Testis (tissue), 2 donors: ENCODE data around the gene DNAJC22.

ENCODE experiments used
- POLR2A ChIP-seq: fragments of 450-650 bp; IDR thresholded peaks from one replicate; pipeline ENCODE4 v1.6.1; 2017; ENCODE audit warnings: antibody characterized with exemption, mild to moderate bottlenecking, moderate library complexity
- TF ChIP-seq, protein P1 (sequence below), 3 experiments: fragments of 450-650 bp in 2 of 3; fragments of 200-600 bp in 1 of 3; sonication (generic) in 1 of 3; IDR thresholded peaks; one replicate each; pipeline ENCODE4 v1.5.1; 2016 to 2019; ENCODE audit warnings: antibody characterized with exemption in 3 of 3, mild to moderate bottlenecking in 2 of 3, moderate library complexity in 1 of 3

DNA sequence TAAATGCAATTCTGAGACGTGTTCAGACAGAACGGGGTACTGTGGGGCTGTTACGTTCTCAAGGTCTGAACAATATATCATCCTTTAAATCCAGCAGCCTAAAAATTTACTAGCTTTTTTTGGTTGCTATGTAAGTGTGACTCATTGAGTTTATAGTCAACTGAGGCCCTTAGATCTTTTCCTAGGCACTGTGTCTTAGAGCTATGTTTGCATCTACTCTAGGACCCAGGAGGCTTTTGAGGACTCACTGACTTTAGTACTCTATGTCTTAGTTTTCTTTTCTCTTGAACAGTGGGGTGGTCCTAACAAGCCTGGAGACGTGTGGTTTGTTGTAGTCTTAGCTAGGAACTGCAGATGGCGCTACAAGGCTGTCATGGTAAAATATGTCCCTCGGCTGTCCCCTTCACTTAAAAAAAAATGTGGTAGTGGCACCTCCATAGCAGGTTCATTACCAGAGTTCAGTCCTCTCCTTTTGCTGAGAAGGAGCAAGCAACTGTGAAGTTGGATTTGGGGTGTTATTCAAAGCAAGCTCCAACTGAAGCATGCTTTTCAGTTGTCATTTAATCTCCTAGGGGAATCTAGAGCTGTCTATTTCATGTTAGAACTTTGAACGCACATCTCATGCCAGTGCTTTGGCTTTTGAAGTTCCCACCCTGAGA lies 11.9 kb downstream of the DNAJC22 start:
- TF ChIP-seq, protein P1, sequence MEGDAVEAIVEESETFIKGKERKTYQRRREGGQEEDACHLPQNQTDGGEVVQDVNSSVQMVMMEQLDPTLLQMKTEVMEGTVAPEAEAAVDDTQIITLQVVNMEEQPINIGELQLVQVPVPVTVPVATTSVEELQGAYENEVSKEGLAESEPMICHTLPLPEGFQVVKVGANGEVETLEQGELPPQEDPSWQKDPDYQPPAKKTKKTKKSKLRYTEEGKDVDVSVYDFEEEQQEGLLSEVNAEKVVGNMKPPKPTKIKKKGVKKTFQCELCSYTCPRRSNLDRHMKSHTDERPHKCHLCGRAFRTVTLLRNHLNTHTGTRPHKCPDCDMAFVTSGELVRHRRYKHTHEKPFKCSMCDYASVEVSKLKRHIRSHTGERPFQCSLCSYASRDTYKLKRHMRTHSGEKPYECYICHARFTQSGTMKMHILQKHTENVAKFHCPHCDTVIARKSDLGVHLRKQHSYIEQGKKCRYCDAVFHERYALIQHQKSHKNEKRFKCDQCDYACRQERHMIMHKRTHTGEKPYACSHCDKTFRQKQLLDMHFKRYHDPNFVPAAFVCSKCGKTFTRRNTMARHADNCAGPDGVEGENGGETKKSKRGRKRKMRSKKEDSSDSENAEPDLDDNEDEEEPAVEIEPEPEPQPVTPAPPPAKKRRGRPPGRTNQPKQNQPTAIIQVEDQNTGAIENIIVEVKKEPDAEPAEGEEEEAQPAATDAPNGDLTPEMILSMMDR (IDR thresholded peaks at IDR 0.05): peak; percentile 38 to 72 (median 58)
- no peak for TF ChIP-seq POLR2A
